Kidney capillary endothelial cell (primary cell): ENCODE data around the gene CTNNA3.
"Not testable (repeated sequence)": the region's sequence is repeated elsewhere in the genome, so short reads cannot be mapped to it uniquely, and the experiment has no call there.

Experiments
- DNase-seq: peaks from one replicate; pipeline ENCODE4 v3.0.0-alpha.2; 2018; ENCODE audit warnings: low spot score

Gene CTNNA3

DNA sequence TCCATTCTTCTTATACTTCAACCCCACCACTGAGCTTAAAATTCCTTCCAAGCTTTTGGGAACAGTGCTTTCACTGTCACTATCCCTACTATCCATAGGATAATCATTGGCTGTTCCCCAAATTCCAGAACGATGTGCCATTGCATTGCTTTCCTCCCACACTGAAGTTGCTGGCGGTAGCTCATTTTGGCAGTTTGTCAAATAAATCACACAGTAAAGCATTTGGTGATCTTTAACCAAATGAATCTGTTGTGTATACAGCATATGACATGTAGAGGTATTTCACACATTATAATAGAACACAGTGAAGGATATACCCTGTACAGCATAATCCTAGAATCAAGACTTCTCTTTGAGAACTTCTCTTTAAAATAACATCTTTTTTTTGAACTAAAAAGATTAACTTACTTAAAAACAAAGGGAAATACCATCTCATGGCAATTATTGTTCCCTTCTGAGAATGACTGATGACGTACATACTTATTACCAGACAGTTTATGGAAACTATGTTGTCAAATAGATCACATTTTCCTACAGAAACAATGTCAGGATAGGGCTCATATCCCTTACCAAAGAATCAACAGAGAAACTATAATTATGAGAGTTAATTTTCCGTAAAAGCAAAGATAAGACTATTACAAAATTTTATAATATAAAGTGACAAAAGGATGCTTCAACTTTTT, 93.6 kb downstream of the CTNNA3 start:
- DNase-seq = no peak

- DNase-seq = no peak
Observed at GRCh38 chr10:67599597-67599996, 96.4 kb downstream of the CTNNA3 start.

GRCh38 chr10:67596641-67597040, 99.4 kb downstream of the CTNNA3 start:
- no peak for DNase-seq

DNA sequence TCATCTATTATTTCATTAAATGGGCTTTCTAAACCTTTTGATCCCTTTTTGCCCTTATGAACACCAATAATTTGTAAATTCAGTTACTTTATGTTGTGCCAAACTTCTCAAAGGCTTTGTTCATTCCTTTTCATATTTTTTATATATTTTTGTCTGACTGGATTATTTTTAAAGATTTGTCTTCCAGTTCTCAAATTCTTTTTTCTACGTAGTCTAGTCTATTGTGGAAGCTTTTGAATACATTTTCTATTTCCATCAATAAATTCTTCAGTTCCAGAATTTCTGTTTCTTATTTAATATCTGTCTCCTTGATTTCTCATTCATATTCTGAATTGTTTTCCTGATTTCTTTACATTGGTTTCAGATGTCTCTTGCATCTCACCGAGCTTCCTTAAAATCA, 108.2 kb downstream of the CTNNA3 start:
- no peak for DNase-seq

DNA sequence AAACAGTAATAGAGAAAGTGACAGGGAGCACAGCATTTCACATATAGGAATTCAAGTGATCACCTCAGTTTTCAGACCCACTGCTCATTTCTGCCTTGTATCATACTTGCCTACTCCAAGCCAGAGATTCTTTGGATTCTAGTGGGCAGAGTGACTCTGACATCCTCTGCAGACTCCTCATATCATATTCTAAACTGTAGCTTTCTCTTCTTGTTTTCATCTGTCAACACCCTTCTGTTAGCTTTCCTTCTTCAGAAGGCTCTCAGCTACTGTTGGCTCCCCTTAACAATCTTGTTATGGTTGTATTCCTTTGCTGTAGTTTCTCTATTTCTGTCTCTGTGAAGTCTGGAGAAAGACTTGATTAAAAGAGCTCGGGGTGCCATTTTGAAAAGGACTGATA, 120.5 kb downstream of the CTNNA3 start:
- no peak for DNase-seq

DNA sequence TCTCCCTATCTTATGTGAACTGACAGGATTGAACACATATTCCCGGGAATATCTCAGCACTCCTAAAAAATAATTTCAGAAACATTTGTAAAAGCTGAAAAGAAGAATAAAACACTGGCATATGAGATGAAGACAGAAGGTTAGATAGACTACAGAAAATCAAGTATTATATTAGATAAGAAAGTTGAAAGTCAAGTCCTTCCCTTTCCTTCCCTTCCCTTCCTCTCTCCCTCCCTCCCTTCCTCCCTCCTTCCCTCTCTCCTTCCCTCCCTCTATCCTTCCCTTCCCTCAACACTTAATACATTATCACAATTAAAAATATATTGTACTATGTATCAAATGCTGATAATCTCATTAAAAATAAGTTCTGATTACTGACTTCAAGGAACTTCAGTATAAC, 122.5 kb downstream of the CTNNA3 start:
- no peak for DNase-seq

DNA sequence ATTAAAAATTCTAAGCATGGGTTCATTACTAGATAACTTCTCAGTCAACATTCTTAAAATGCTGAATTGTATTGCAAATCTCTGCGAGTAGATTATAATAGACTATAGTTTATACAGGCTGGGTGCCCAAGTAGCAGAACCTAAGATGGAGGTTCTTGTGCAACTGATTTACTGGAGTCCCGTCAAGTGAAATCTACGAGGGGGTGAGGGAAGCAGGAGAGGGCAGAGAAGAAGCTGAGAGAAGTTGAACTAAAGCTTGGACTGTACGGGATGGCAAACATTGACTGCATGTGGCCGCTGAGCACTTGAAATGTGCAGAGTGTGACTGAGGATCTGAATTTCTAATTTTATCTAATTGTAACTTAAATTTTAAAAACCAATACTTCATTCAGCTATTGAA, 124.5 kb downstream of the CTNNA3 start:
- no peak for DNase-seq

GRCh38 chr10:67558311-67558710, 137.7 kb downstream of the CTNNA3 start:
- DNase-seq = not testable (repeated sequence)

- no peak for DNase-seq
Observed at GRCh38 chr10:67553254-67553653, 142.7 kb downstream of the CTNNA3 start.

GRCh38 chr10:67550838-67551402, 145.1 kb downstream of the CTNNA3 start:
- no peak for DNase-seq

- no peak for DNase-seq
Observed at GRCh38 chr10:67550046-67550445, 145.9 kb downstream of the CTNNA3 start.

GRCh38 chr10:67549390-67549789, 146.6 kb downstream of the CTNNA3 start:
- no peak for DNase-seq

GRCh38 chr10:67541411-67541810, 154.6 kb downstream of the CTNNA3 start:
- no peak for DNase-seq

- no peak for DNase-seq
Observed at GRCh38 chr10:67539312-67539711, 156.7 kb downstream of the CTNNA3 start.

GRCh38 chr10:67537906-67538305, 158.1 kb downstream of the CTNNA3 start:
- DNase-seq = no peak

DNA sequence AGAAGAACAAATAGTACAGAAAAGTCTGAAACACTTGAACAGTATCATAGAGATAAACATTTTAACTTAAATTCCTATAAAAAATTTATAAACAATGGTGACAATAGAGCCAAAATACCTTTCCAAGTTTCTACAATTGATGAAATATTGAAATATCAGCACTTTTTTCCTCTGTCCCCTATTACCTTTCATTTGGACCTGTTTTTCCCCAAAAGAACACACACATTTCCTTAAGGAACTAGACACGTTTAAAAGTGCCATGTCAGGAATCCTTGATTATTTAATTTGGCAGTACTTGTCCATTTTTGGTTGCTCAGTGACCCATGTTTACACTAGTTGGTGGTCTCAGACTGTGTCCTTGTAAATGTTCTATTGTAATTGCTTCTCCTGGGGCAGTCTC, 162.6 kb downstream of the CTNNA3 start:
- no peak for DNase-seq

DNA sequence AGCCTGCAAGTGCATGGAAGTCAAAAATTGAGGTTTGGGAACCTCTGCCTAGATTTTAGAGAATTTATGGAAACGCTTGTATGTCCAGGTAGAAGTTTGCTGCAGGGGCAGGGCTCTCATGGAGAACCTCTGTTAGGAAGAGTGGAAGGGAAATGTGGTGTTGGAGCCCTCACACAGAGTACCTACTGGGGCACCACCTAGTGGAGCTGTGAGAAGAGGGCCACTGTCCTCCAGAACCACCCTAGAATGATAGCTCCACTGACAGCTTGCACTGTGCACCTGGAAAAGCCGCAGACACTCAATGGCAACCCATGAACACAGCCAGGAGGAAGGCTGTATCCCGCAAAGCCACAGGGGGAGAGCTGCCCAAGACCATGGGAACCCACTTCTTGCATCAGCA, 165.0 kb downstream of the CTNNA3 start:
- not testable (repeated sequence) for DNase-seq

DNA sequence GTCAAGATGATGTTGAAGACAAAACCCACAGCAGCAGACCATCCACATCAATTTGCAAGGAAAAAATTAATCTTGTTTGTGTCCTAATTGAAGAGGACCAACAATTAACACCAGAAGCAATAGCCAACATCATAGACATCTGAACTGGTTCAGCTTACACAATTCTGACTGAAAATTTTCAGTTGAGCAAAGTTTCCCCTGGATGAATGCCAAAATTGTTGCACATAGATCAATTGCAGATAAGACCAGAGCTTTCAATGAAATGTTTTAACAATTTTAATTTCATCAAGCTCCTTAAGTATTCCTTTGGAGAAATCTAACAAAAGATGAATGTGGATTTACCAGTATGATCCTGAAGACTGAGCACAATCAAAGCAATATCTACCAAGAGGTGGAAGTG, 168.6 kb downstream of the CTNNA3 start:
- no peak for DNase-seq

GRCh38 chr10:67521546-67521945, 174.4 kb downstream of the CTNNA3 start:
- no peak for DNase-seq

DNA sequence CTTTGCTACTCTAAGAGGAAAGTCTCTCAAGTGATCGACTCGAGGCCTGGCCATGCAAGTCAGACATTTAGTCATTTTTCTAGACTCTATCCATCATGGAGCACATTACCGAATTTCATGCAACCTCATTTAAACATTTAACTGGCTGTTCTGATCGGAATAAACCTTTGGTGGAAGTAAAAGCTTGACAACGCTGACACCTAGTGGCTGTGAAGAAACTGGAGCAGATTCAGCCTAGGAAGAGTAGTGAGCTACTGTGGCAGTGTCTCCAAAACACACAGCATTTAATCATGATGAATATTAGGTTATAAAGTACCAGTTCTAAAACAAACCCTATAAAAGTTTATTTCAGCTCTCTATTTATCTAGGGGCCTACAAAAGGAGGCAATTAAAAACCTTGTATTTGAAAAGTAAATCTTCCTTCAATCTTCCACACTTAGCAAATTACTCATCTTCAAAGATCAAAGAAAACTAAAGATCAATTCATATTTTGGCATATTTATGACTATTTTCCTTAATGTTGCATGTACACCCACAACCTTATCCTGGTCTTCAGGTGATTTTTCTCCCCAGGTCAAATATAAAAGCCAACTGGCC, 175.0 kb downstream of the CTNNA3 start:
- peak; percentile 38 for DNase-seq

DNA sequence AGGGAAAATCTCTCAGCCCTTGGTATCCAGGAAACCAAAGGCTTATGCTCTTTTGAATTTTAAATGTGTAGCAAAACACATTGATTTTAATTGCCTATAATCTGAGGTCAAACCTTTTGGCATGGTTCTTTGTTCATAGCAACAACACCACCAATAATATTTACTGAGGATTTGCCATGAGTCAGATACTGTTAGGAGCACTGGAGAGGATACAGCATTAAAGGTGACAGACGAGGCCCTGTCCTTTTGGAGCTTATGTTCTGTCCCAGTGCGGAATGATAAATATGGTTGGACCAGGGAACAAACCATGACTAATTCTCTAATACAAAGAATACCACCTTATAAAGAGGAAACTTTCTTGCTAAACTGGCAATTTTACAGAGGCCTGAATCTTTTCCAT, 176.6 kb downstream of the CTNNA3 start:
- no peak for DNase-seq

DNA sequence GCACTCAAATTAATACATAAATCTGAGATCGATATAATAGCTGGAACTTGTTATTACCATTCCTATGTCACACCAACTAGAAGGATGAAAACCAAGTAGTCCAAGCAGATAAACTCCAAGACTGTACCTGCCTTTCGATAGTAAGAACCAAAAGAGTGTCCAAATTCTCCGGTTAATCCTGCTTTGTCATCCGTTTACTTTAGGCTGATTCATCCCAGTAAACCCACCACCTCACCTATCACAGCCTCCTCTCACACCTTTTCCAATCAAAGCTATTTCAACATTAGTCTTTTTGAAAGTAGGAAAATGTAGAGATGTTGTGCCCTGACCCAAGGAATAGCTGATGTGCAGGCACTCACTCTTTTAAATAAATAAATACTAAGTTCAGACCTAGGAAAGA, 177.2 kb downstream of the CTNNA3 start:
- no peak for DNase-seq

- DNase-seq = no peak
Observed at GRCh38 chr10:67518043-67518442, 178.0 kb downstream of the CTNNA3 start.

GRCh38 chr10:67506757-67507091, 189.3 kb downstream of the CTNNA3 start:
- DNase-seq = no peak
